Measurements from ENCODE around the gene WDR54.

DNA sequence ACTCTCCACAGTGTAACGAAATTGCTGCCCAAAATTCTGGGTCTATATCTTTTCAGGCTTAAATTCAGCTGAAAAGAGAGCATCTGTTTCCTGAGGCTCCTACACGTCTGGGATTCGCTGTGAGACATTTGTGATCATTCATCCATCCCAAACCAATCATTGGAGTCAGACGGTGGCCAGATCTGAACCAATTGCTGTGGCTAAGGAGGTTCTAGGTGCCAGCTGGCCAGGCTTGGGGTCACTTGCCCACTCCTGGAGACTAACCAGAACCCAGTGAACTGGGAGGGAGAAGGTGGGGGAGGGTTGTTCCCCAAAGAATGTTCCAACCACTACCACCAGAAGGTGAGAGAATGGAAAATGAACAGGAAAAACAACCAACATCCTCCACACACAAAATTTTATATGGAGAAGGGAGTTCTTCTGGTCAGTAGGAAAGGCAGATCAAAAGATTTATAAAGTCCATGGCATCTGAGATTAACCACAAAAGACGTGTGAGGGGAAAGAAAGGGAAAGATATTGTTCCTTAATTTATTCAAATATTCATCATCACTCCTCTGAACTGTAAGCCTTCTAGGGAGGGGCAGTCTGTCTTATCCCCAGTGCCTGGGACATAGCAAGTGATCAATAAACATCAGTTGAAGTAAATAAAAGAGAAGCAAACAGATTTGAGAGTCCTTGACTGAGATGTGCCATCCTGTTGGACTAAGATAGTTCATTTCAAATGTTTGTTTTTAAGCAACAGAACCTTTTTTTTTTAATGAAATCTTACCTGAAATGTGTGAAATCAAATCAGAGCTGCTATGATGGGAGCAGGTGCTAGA is 23.2 kb downstream of the WDR54 start:
- TF ChIP-seq POLR2A (IDR thresholded peaks at IDR 0.05; ENCODE audit: low read length) (no peak), GATA1 (IDR thresholded peaks at IDR 0.05; ENCODE audit: low read depth, low read length) (no peak)

All from erythroblast (primary cell).